Chondrocyte (in vitro differentiated cells): ENCODE data around the gene CRPPA. TPM values are rescaled to one million over a fixed set of nuclear protein-coding genes. Genes with fewer than 3 reads are reported as not detected.

ENCODE experiments used
- DNase-seq: peaks from one replicate; pipeline ENCODE4 v3.0.0; 2021; ENCODE audit warnings: mixed read lengths, low spot score
- H3K27ac Mint-ChIP-seq: one replicate; pipeline ENCODE4 v1.8.0; 2021; ENCODE audit warnings: mild to moderate bottlenecking, moderate library complexity, mixed read lengths; ENCODE audit not compliant: unreplicated experiment
- H3K27me3 Mint-ChIP-seq: 2 replicates; pipeline ENCODE4 v1.8.0; 2021; ENCODE audit warnings: low read depth, mixed read lengths
- H3K36me3 Mint-ChIP-seq: 2 replicates; pipeline ENCODE4 v1.8.0; 2021; ENCODE audit warnings: low read depth, mixed read lengths
- H3K4me1 Mint-ChIP-seq: 2 replicates; pipeline ENCODE4 v1.8.0; 2021; ENCODE audit warnings: low read depth, mild to moderate bottlenecking, mixed read lengths
- H3K4me3 Mint-ChIP-seq: one replicate; pipeline ENCODE4 v1.8.0; 2021; ENCODE audit warnings: mild to moderate bottlenecking, moderate library complexity, mixed read lengths; ENCODE audit not compliant: unreplicated experiment
- H3K9me3 Mint-ChIP-seq: 2 replicates; pipeline ENCODE4 v1.8.0; 2021; ENCODE audit warnings: low read depth, mixed read lengths
- CTCF ChIP-seq: fragments of 200-600 bp; sonication (generic); IDR thresholded peaks from 2 replicates; pipeline ENCODE4 v1.5.0; 2021; ENCODE audit warnings: antibody characterized with exemption, mild to moderate bottlenecking, moderate library complexity
- total RNA-seq: library from RNA; stranded (reverse); gene quantifications from 3 replicates; pipeline ENCODE4 v1.2.1, GENCODE V29; 2021

Gene CRPPA
- total RNA-seq, 1 donor from 2014 or later, result 5.2 TPM

GRCh38 chr7:16422917-16423316 lies 1.6 kb upstream of the CRPPA start:
- H3K27me3 Mint-ChIP-seq, result no peaks in the 10 kb centered on the region
- H3K36me3 Mint-ChIP-seq, result peaks cover 1% of the 10 kb centered on the region
- no peak overlapping the region for H3K4me3 Mint-ChIP-seq
- peaks cover 30% of the 10 kb centered on the region for H3K4me1 Mint-ChIP-seq
- no peak for TF ChIP-seq CTCF
- peaks cover 3% of the 10 kb centered on the region for H3K9me3 Mint-ChIP-seq
- H3K27ac Mint-ChIP-seq, result no peak overlapping the region
- no peak for DNase-seq

- Mint-ChIP-seq H3K9me3 (peaks cover 3% of the 10 kb centered on the region), H3K27me3 (no peaks in the 10 kb centered on the region), H3K4me1 (peaks cover 32% of the 10 kb centered on the region), H3K4me3 (peak overlapping the region; percentile 66), H3K27ac (peak overlapping the region; percentile 88), H3K36me3 (peaks cover 1% of the 10 kb centered on the region)
- no peak for DNase-seq
- no peak for TF ChIP-seq CTCF
Observed at GRCh38 chr7:16422103-16422435, 731 bp upstream of the CRPPA start.

- peaks cover 3% of the 10 kb centered on the region for H3K9me3 Mint-ChIP-seq
- peak; percentile 70 for TF ChIP-seq CTCF
- peaks cover 1% of the 10 kb centered on the region for H3K36me3 Mint-ChIP-seq
- H3K4me1 Mint-ChIP-seq, result peaks cover 45% of the 10 kb centered on the region
- H3K4me3 Mint-ChIP-seq, result peak overlapping the region; percentile 93
- peak overlapping the region; percentile 99 for H3K27ac Mint-ChIP-seq
- no peak for DNase-seq
- no peaks in the 10 kb centered on the region for H3K27me3 Mint-ChIP-seq
Observed at GRCh38 chr7:16420649-16421332, 547 bp downstream of the CRPPA start.

GRCh38 chr7:16420329-16420648 lies 1.0 kb downstream of the CRPPA start:
- Mint-ChIP-seq H3K9me3 (peaks cover 3% of the 10 kb centered on the region), H3K27ac (peak overlapping the region; percentile 99), H3K4me1 (peaks cover 46% of the 10 kb centered on the region), H3K27me3 (no peaks in the 10 kb centered on the region), H3K4me3 (peak overlapping the region; percentile 93), H3K36me3 (peaks cover 1% of the 10 kb centered on the region)
- no peak for TF ChIP-seq CTCF
- no peak for DNase-seq

- H3K27me3 Mint-ChIP-seq, result no peaks in the 10 kb centered on the region
- peaks cover 46% of the 10 kb centered on the region for H3K4me1 Mint-ChIP-seq
- peak overlapping the region; percentile 99 for H3K27ac Mint-ChIP-seq
Observed at GRCh38 chr7:16419859-16420258, 1.5 kb downstream of the CRPPA start.

More at GRCh38 chr7:16419859-16420258, 1.5 kb downstream of the CRPPA start:
- Mint-ChIP-seq H3K36me3 (peaks cover 1% of the 10 kb centered on the region), H3K4me3 (peak overlapping the region; percentile 93), H3K9me3 (peaks cover 3% of the 10 kb centered on the region)
- TF ChIP-seq CTCF, result no peak
- DNase-seq, result no peak
